GM18511 (cell line): ENCODE results near the gene KCNQ4.
A peak's percentile ranks its signal among the peaks of the same experiment; 100 is the strongest.

Experiments
- ATAC-seq: cut with Tn5 transposase; IDR thresholded peaks from one replicate; pipeline ENCODE4 v1.9.1; 2021; ENCODE audit warnings: mild to moderate bottlenecking, moderate library complexity; ENCODE audit not compliant: unreplicated experiment

The KCNQ4 gene

GRCh38 chr1:40838980-40839942 lies 55.7 kb downstream of the KCNQ4 start:
- no peak for ATAC-seq

GRCh38 chr1:40839943-40840335 lies 56.4 kb downstream of the KCNQ4 start:
- ATAC-seq: no peak

GRCh38 chr1:40840526-40841323 lies 57.1 kb downstream of the KCNQ4 start:
- ATAC-seq: no peak

- ATAC-seq: no peak
Measured at GRCh38 chr1:40841602-40842001, 58.0 kb downstream of the KCNQ4 start.

GRCh38 chr1:40842207-40842606 lies 58.6 kb downstream of the KCNQ4 start:
- ATAC-seq: no peak

- ATAC-seq: no peak
Measured at GRCh38 chr1:40842691-40843090, 59.1 kb downstream of the KCNQ4 start.

- no peak for ATAC-seq
Measured at GRCh38 chr1:40844079-40844478, 60.5 kb downstream of the KCNQ4 start.

- ATAC-seq: no peak
Measured at GRCh38 chr1:40844887-40845878, 61.6 kb downstream of the KCNQ4 start.

GRCh38 chr1:40845895-40846294 lies 62.3 kb downstream of the KCNQ4 start:
- ATAC-seq: no peak

GRCh38 chr1:40847023-40847745 lies 63.6 kb downstream of the KCNQ4 start:
- no peak for ATAC-seq

GRCh38 chr1:40848530-40849189 lies 65.1 kb downstream of the KCNQ4 start:
- no peak for ATAC-seq

- ATAC-seq: peak; percentile 63
Measured at GRCh38 chr1:40849801-40850592, 66.4 kb downstream of the KCNQ4 start.

GRCh38 chr1:40851643-40852042 lies 68.1 kb downstream of the KCNQ4 start:
- no peak for ATAC-seq

GRCh38 chr1:40853113-40853884 lies 69.7 kb downstream of the KCNQ4 start:
- no peak for ATAC-seq

GRCh38 chr1:40853885-40854170 lies 70.2 kb downstream of the KCNQ4 start:
- ATAC-seq: no peak

GRCh38 chr1:40855513-40855912 lies 71.9 kb downstream of the KCNQ4 start:
- no peak for ATAC-seq

GRCh38 chr1:40856116-40856515 lies 72.5 kb downstream of the KCNQ4 start:
- ATAC-seq: no peak

- ATAC-seq: no peak
Measured at GRCh38 chr1:40856656-40857302, 73.2 kb downstream of the KCNQ4 start.
